Epidermal melanocyte (primary cell): Measurements from ENCODE around the gene SESTD1.
"Not testable (repeated sequence)": the region's sequence is repeated elsewhere in the genome, so short reads cannot be mapped to it uniquely, and the experiment has no call there.

Experiments
- DNase-seq: peaks from one replicate; pipeline ENCODE4 v3.0.0; 2011; ENCODE audit warnings: low spot score; ENCODE audit not compliant: insufficient read length

The SESTD1 gene

GRCh38 chr2:179107737-179108136, 156.9 kb downstream of the SESTD1 start:
- no peak for DNase-seq

DNA sequence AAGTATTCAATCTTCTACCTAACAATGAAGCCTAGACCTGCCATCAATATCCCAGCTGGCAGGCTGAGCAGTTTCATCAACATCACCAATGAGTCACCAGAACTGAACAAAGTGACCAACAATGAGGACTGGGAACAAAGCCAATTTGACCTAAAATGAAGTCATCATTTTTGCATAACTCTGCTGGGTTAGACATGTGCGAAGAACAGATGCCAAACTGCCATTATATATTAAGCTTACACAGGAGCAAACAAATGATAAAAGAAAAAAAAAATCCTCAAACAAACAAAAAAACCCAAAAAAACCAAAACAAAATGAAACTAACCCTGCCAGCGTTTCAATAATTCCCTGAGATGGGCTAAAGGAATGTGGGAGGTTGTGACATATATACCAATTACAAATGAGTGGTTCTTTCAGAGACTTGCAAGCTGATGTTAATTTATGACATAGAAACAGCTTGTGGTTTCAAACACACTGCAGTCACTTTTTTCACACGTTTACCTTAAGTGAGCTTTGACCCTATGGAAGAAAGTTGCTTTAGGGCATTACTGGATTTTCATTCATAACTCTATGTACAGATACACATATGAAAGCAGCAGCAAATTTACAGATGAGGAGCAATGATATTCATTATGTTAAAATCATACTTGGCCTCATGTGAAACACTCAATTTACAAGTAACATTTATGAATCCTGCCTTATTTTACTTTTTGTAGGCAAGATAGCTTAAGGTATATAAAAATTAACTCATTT, 157.8 kb downstream of the SESTD1 start:
- DNase-seq: no peak

- DNase-seq: no peak
Observed at GRCh38 chr2:179106342-179106675, 158.3 kb downstream of the SESTD1 start.

DNA sequence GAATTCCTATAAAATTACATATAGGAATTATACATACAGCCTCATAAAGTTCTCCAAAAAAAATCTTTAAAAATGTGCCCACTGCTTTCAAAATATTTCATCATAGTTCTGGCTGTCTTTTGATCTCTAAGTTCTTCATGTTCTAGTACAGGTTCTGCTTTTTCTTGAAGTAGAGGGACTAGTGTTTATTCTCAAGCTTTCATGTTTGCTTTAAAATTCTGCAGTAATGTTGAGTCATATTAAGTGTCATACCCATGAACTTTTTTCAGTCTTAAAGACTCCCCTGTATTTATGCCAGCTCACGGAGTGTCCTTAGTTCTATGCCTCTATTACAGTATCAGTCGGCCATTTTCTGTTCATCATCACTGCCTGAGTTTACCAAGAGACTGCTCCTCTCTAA, 159.9 kb downstream of the SESTD1 start:
- DNase-seq: no peak

- no peak for DNase-seq
Observed at GRCh38 chr2:179098080-179098689, 166.4 kb downstream of the SESTD1 start.

- DNase-seq: no peak
Observed at GRCh38 chr2:179097131-179097530, 167.5 kb downstream of the SESTD1 start.

DNA sequence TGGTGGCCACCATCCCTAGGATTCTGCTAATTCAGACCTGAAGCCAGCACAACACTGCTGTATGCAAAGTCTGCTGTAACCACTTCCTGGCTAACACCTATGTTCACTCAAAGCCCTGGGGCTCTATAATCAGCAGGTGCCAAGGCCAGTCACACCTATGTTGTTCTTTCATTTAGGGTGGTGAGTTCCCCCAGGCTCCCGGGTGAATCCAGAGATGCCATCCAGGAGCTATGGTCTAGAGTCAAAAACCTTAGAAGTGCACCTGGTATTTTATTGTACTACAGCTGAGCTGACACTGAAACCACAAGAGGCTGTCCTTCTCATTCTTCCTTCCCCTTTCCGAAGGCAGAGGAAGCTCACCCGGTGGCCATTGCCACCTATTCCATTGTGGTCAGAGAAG, 168.5 kb downstream of the SESTD1 start:
- DNase-seq: no peak

DNA sequence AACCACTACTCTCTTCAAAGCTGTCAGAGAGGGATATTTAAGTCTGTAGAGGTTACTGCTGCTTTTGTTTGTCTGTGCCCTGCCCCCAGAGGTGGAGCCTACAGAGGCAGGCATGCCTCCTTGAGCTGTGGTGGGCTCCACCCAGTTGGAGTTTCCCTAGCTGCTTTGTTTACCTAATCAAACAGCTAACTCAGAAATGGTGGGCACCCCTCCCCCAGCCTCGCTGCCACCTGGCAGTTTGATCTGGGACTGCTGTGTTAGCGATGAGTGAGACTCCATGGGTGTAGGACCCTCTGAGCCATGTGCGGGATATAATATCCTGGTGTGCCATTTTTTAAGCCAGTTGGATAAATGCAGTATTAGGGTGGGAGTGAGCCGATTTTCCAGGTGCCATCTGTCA, 171.7 kb downstream of the SESTD1 start:
- not testable (repeated sequence) for DNase-seq

GRCh38 chr2:179082697-179083096, 181.9 kb downstream of the SESTD1 start:
- no peak for DNase-seq

DNA sequence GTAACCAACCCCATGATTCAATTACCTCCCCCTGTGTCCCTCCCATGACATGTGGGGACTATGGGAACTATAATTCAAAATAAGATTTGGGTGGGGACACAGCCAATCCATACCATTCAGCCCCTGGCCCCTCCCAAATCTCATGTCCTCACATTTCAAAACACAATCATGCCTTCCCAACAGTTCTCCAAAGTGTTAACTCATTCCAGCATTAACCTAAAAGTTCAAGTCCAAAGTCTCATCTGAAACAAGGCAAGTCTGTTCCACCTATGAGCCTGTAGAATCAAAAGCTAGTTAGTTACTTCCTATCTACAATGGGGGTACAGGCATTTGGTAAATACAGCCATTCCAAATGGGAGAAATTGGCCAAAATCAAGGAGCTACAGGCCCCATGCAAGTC, 182.7 kb downstream of the SESTD1 start:
- DNase-seq: no peak

GRCh38 chr2:179072527-179072926, 192.1 kb downstream of the SESTD1 start:
- no peak for DNase-seq

DNA sequence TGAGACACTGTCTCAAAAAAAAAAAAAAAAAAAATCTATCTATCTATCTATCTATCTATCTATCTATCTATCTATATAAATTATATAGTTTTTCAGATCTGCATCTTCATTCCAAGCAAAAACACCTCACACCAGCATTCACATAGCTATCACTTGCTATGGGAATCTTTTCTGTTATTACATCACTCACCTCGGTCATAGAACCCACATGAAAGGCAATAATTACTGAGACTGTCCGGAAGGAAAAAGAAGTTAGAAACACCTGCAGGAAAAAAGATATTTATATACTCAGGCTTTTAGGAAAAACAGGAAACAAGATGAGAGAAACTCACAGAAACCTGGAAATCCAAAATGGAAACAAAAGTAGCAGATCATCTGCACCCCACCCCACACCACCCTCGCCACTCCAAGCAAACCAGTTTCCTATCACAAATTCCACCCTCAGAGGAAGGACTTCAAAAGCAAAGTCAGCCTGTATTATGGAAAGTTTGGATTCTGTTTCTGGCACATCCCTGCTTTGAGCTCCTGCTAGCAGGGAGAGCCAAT, 192.7 kb downstream of the SESTD1 start:
- DNase-seq: no peak

- no peak for DNase-seq
Observed at GRCh38 chr2:179070895-179071294, 193.7 kb downstream of the SESTD1 start.

GRCh38 chr2:179069685-179070084, 194.9 kb downstream of the SESTD1 start:
- DNase-seq: no peak

GRCh38 chr2:179068991-179069643, 195.5 kb downstream of the SESTD1 start:
- no peak for DNase-seq

DNA sequence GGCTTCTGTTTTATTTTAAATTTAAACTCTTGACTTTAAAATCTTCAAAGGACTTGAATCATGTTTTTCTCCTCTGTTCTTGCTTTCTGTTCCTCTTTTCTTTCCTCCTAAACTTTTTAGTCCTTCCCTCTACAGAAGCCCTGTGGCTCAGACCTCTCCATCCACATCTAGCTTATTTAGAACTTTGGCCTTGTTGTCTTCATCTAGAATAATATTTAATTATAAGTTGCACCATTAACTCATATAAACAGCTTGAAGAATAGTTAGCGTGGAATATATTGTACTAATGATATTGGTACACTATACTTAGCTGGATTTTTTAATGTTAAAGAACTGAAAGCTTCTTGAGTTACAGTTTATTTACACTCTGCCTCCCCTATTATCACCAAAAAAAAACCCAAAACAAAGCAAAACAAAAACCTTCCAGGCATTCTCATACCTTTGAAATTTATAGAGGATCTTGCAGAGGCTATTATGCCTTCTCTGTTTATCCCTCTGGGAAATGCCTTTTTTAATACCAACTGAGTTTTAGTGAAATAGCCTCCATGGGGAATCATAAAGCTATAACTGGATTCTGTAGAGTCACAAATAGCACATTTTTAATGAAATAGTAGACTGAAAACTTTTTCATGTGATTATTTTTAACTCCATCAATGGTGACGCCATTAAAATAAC, 205.5 kb downstream of the SESTD1 start:
- DNase-seq: no peak

DNA sequence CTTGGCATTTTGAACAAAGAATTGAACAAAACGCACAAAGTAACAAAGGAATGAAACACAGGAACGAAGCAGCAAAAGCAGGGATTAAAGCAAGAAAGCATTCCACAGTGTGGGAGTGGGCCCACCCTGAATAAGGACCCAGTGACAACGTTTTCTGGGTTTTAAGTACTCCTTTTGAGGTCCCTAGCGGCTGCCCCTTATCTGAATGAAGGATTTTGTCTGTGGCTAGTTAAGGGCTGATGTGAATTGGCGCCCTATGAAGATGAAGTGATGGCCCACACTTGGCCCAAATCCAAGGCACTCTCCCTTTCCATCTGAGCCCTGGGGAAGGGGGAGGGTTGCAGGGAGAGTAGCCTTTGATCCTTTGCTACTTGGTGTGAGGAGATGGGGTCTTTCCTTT, 206.9 kb downstream of the SESTD1 start:
- DNase-seq: no peak

DNA sequence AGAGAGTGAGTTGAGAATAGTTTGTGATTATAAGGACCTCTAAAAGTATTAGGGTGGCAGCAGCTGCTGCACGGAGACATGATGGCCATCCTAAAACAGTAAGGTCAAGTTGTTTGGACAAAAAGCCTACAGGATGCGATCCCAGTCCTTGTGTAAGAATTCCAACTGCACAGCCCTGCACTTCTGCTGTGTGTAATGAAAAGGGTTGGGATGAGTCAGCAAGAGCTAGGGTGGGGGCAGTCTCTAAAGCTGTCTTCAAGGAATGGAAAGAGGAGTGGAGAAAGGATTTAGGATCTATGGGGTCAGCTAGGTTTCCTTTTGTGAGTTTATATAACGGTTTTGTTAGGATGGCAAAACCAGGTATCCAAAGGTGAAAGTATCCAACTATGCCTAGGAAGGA, 211.1 kb downstream of the SESTD1 start:
- DNase-seq: not testable (repeated sequence)
